ENCODE data around the gene ANTXRL.

DNA sequence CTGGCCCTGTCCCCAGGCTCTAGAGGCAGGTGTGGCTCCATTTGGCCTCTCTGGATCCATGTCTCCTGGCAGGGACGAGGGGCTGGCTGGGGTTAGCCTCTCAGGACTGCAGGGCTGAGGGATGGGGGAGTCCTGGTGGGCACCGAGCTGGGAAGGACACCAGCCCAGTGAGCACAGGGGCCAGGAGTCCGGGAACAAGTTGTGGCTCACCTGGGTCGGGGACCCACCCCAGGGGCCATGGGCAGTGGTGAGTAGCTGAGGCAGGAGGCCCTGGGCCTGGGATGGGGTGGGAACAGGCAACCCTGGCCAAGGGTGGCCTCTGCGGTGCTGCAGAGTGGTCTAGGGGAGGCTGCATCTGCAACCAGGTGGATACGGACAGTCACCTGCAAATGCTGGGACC is 24.1 kb downstream of the ANTXRL start:
- no peak for TF ChIP-seq CEBPB (IDR thresholded peaks at IDR 0.05)
- no peak for TF ChIP-seq NFIC (IDR thresholded peaks at IDR 0.05)
- TF ChIP-seq, protein P1, sequence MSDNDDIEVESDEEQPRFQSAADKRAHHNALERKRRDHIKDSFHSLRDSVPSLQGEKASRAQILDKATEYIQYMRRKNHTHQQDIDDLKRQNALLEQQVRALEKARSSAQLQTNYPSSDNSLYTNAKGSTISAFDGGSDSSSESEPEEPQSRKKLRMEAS (IDR thresholded peaks at IDR 0.05), result no peak

All from Ishikawa (cell line).